Heart left ventricle (tissue), 16 donors: ENCODE data around the gene UBR3. TPM values are rescaled to one million over a fixed set of nuclear protein-coding genes. Genes with fewer than 3 reads are reported as not detected.

Experiments
- ATAC-seq, 4 donors: fragments of 200-7000 bp; cut with Tn5 transposase; one replicate each; pipeline ENCODE4 v1.9.1; 2020 to 2022; ENCODE audit warnings: moderate library complexity in 4 of 4, mild to moderate bottlenecking in 3 of 4, moderate number of reproducible peaks in 1 of 4
- DNase-seq, 5 donors: peaks; one replicate each; pipeline ENCODE4 v3.0.0-alpha.2; 2020
- H3K27ac ChIP-seq, 12 donors: fragments of 200-600 bp; sonication (generic) in 4 of 12; one replicate each; pipeline versions ENCODE4 v1.5.0 to v1.8.0; 2016 to 2022; ENCODE audit warnings: mild to moderate bottlenecking in 2 of 12
- H3K27me3 ChIP-seq, 9 donors: fragments of 200-600 bp; sonication (generic) in 2 of 9; one replicate each; pipeline versions ENCODE4 v1.5.1 to v1.8.0; 2016 to 2022; ENCODE audit warnings: mild to moderate bottlenecking in 3 of 9
- H3K36me3 ChIP-seq, 9 donors: fragments of 200-600 bp; sonication (generic) in 2 of 9; one replicate each; pipeline versions ENCODE4 v1.5.0 to v1.8.0; 2018 to 2022; ENCODE audit warnings: mild to moderate bottlenecking in 2 of 9
- H3K4me1 ChIP-seq, 12 donors: fragments of 200-600 bp; sonication (generic) in 4 of 12; one replicate each; pipeline versions ENCODE4 v1.5.0 to v1.8.0; 2016 to 2022; ENCODE audit warnings: mild to moderate bottlenecking in 3 of 12
- H3K4me3 ChIP-seq, 12 donors: fragments of 200-600 bp; sonication (generic) in 4 of 12; one replicate each; pipeline versions ENCODE4 v1.5.0 to v1.8.0; 2017 to 2022; ENCODE audit warnings: mild to moderate bottlenecking in 9 of 12, moderate library complexity in 4 of 12
- H3K9me3 ChIP-seq, 12 donors: fragments of 200-600 bp; sonication (generic) in 4 of 12; one replicate each; pipeline versions ENCODE4 v1.5.0 to v1.8.0; 2016 to 2022; ENCODE audit warnings: mild to moderate bottlenecking in 1 of 12
- POLR2A ChIP-seq, 2 donors: fragments of 450-650 bp; IDR thresholded peaks; one replicate each; pipeline ENCODE4 v1.6.1; 2017; ENCODE audit warnings: antibody characterized with exemption in 2 of 2, mild to moderate bottlenecking in 2 of 2, moderate library complexity in 2 of 2
- WGBS, 4 donors: extraction: QIAGEN DNeasy Blood & Tissue Kit in 2 of 4; methylation state at CpG; one replicate each; pipeline versions ENCODE4 v1.1.5 to v1.1.7; 2013 to 2018; 5-methylcytosine and 5-hydroxymethylcytosine counted together
- intact Hi-C, 10 donors: fragments of 100-400 bp; cut with DNase I; formaldehyde crosslinking; loops; one replicate each; pipeline versions ENCODE4 v1.11.1 to v1.14.2; 2022
- polyA plus RNA-seq, 2 donors: library from polyadenylated mRNA; stranded (reverse); fragments of 200-250 nt; gene quantifications; one replicate each; pipeline ENCODE4 v1.2.3, GENCODE V29; 2013
- total RNA-seq, 9 donors: library from RNA; depleted of rRNA in 2 of 9; stranded (reverse); fragments of >200 nt in 2 of 9; fragmentation: NEBNext Ultra II Directional in 3 of 9; extraction: Animal tissue kit (Norgen Biotek cat#: 25700) in 3 of 9; gene quantifications; one replicate each; pipeline versions ENCODE4 v1.1.0 to v1.2.4, GENCODE V29; 2016 to 2023
- TF ChIP-seq, protein P1 (sequence below), 12 donors: fragments of 200-600 bp; sonication (generic) in 4 of 12; IDR thresholded peaks; one replicate each; pipeline versions ENCODE4 v1.5.0 to v1.8.0; 2018 to 2022; ENCODE audit warnings: antibody characterized with exemption in 12 of 12, mild to moderate bottlenecking in 5 of 12
- donor health status: ischemic (EF 13 %, LVEDD 7.1; RV severe dilation, severe dysfunction).
- donor health status: healthy with polysubstance abuse.
- donor health status: DM: no; HTN: yes; CAD: no.
- donor health status: DM: no; HTN: no; CAD: no.
- donor health status: ischemic (EF 25% LVEDD 6.9; RV normal size, moderate dysfunction).
- donor health status: ischemic (EF 25% LVEDD 5.7; RV mildly dilated, moderate dysfunction).
- donor health status: healthy.
- donor health status: DM: yes; HTN: yes; CAD: no.
- donor health status: ischemic (EF 35%, LVEDD 5.7; RV mildly dilated, moderate dysfunction).
- donor health status: nonischemic (EF 11% LVEDD 7.7; RV severe dilation, severe dysfunction).
- donor health status: DM: yes; HTN: yes; CAD: no.
- donor health status: PGD.
- donor health status: ischemic (EF 29% LVEDD 5.4; RV normal size, mild dysfunction).
- donor health status: nonischemic (EF 23%, LVEDD 6.1; RV moderate dilation, normal function).

UBR3 gene
- total and polyA plus RNA-seq, 11 donors: 34.8 to 137 (median 106) TPM

DNA sequence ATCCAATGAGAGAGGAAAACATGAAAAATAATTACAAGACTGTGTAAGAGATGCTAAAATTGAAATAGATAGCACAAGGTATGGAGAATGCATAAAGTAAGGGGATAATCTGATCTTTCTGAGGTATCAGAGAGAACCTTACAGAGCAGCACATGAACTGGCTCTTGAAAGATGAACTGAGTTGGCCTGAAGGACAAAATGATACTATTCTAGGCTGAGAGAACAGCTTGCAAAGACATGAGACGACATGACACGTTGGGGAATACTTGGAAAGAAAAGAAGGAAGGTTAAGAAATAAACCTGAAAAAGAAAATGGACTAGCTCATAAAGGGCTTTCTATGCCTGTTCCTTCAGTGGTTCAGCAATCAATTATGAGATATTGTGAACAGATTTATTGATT is 198.0 kb downstream of the UBR3 start:
- H3K27ac ChIP-seq: no peak overlapping the region
- DNase-seq: no peak
- H3K36me3 ChIP-seq: peaks cover 0 to 27% (median 12%) of the 10 kb centered on the region in 9 donors
- TF ChIP-seq, protein P1, sequence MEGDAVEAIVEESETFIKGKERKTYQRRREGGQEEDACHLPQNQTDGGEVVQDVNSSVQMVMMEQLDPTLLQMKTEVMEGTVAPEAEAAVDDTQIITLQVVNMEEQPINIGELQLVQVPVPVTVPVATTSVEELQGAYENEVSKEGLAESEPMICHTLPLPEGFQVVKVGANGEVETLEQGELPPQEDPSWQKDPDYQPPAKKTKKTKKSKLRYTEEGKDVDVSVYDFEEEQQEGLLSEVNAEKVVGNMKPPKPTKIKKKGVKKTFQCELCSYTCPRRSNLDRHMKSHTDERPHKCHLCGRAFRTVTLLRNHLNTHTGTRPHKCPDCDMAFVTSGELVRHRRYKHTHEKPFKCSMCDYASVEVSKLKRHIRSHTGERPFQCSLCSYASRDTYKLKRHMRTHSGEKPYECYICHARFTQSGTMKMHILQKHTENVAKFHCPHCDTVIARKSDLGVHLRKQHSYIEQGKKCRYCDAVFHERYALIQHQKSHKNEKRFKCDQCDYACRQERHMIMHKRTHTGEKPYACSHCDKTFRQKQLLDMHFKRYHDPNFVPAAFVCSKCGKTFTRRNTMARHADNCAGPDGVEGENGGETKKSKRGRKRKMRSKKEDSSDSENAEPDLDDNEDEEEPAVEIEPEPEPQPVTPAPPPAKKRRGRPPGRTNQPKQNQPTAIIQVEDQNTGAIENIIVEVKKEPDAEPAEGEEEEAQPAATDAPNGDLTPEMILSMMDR (IDR thresholded peaks at IDR 0.05): no peak
- no peak for TF ChIP-seq POLR2A (IDR thresholded peaks at IDR 0.05)
- H3K4me3 ChIP-seq: no peak overlapping the region
- 66 to 87% (median 73%) methylated on average over 2 of the region's 2 CpGs for WGBS, 4 donors
- intact Hi-C loops: no loop called here
- H3K4me1 ChIP-seq: peaks cover 0 to 9% (median 2%) of the 10 kb centered on the region in 12 donors
- no peak for ATAC-seq
- H3K27me3 ChIP-seq: no peaks in the 10 kb centered on the region
- H3K9me3 ChIP-seq: peaks cover 0 to 5% (median 0%) of the 10 kb centered on the region in 12 donors

DNA sequence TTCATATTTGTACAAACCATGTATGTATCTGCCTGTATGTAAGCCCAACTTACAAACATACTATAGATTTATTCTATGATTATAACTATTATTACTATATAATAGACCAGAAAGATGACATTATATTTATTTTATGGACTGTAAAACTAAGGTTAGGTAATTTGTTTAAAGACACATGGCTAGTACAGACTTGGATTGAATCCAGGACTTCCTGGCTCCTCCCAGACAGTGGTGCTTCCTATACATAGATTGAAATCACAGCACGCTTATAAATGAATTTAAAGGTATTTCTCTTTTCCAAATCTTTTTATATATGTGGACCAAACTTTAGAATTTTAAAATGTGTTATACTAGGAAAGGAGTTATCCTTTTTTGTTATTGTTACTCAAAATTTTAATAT is 199.1 kb downstream of the UBR3 start:
- no peaks in the 10 kb centered on the region for H3K27me3 ChIP-seq
- H3K4me1 ChIP-seq: peaks cover 0 to 9% (median 0%) of the 10 kb centered on the region in 12 donors
- DNase-seq (no peak), ATAC-seq (no peak)
- H3K9me3 ChIP-seq: peaks cover 0 to 16% (median 0%) of the 10 kb centered on the region in 12 donors
- TF ChIP-seq POLR2A (IDR thresholded peaks at IDR 0.05): no peak
- TF ChIP-seq, protein P1 (IDR thresholded peaks at IDR 0.05): no peak
- no peak overlapping the region for H3K27ac ChIP-seq
- intact Hi-C loops: no loop called here
- H3K4me3 ChIP-seq: no peak overlapping the region
- peaks cover 0 to 38% (median 22%) of the 10 kb centered on the region in 9 donors for H3K36me3 ChIP-seq
- 70 to 85% (median 80%) methylated on average over 1 of the region's 1 CpG for WGBS, 4 donors

DNA sequence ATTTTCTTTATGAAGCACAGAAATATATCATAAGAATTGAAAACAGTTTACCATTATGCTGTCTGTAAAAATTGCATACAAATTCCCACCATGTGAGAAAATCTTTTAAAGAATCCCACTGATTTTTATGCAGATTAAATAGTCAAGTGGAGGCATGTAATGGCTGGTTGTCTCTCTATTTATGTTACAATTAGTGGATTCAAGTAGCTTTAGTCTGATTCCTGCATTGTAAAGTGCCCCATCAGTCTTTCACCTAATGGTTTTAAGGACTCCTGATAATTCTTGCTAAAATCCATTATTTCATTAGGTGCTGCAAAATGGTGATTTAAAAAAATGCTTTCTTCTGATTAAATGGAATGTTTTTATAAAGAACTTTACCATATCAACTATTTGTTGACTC is 202.3 kb downstream of the UBR3 start:
- H3K36me3 ChIP-seq: peaks cover 0 to 43% (median 22%) of the 10 kb centered on the region in 9 donors
- no peak for ATAC-seq
- no peaks in the 10 kb centered on the region for H3K27me3 ChIP-seq
- no peak for TF ChIP-seq POLR2A (IDR thresholded peaks at IDR 0.05)
- TF ChIP-seq, protein P1 (IDR thresholded peaks at IDR 0.05): no peak
- peaks cover 0 to 20% (median 0%) of the 10 kb centered on the region in 12 donors for H3K9me3 ChIP-seq
- DNase-seq: no peak
- H3K27ac ChIP-seq: no peak overlapping the region
- no peaks in the 10 kb centered on the region for H3K4me1 ChIP-seq
- no peak overlapping the region for H3K4me3 ChIP-seq
- intact Hi-C loops: no loop called here

DNA sequence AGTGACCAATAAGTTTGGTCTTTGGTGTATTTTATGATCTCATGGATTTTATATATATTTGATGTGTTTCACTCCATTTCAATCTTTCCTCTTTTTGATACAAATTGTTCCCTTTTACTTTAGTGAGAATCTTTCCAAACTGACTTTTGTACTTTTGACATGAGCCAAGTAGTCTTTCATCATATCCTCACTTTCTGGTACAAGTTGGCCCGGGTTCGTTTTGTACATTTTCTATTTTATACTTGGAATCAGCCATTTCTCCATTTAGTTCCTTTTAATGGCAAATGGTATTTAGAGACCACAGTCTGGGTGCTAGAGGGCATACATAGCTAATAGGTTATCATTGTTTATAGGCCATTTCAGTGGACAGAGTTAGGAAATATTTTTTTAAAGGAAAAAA is 202.8 kb downstream of the UBR3 start:
- Histone ChIP-seq H3K4me1 (no peaks in the 10 kb centered on the region), H3K27me3 (no peaks in the 10 kb centered on the region), H3K27ac (no peak overlapping the region), H3K4me3 (no peak overlapping the region), H3K36me3 (peaks cover 0 to 43% (median 22%) of the 10 kb centered on the region in 9 donors), H3K9me3 (peaks cover 0 to 20% (median 0%) of the 10 kb centered on the region in 12 donors)
- DNase-seq (no peak), ATAC-seq (no peak)
- 85 to 91% (median 86%) methylated on average over 2 of the region's 2 CpGs for WGBS, 4 donors
- intact Hi-C loops: no loop called here
- TF ChIP-seq, protein P1 (IDR thresholded peaks at IDR 0.05): no peak
- no peak for TF ChIP-seq POLR2A (IDR thresholded peaks at IDR 0.05)
